Vagina (tissue), 2 donors: ENCODE data around the gene TENM4. TPM values are rescaled to one million over a fixed set of nuclear protein-coding genes. Genes with fewer than 3 reads are reported as not detected.

ENCODE experiments used
- DNase-seq, 2 donors: peaks; one replicate each; pipeline ENCODE4 v3.0.0-alpha.2; 2017; ENCODE audit errors: extremely low spot score in 2 of 2
- H3K27ac ChIP-seq: fragments of 200-600 bp; sonication (generic); one replicate; pipeline ENCODE4 v1.5.1; 2019
- H3K27me3 ChIP-seq: fragments of 200-600 bp; sonication (generic); one replicate; pipeline ENCODE4 v1.5.1; 2019
- H3K36me3 ChIP-seq, 2 donors: fragments of 200-600 bp; sonication (generic); one replicate each; pipeline ENCODE4 v1.5.1; 2017 to 2019
- H3K4me1 ChIP-seq: fragments of 200-600 bp; sonication (generic); one replicate; pipeline ENCODE4 v1.5.1; 2019
- H3K4me3 ChIP-seq, 2 donors: fragments of 200-600 bp; sonication (generic); 1 replicate in 1 of 2; 2 replicates in 1 of 2; pipeline ENCODE4 v1.5.1; 2016 to 2019
- H3K9me3 ChIP-seq: fragments of 200-600 bp; sonication (generic); one replicate; pipeline ENCODE4 v1.5.1; 2019
- CTCF ChIP-seq, 3 experiments: fragments of 450-650 bp in 2 of 3; fragments of 200-600 bp in 1 of 3; sonication (generic) in 1 of 3; IDR thresholded peaks; one replicate each; pipeline ENCODE4 v1.5.1; 2017 to 2019; ENCODE audit warnings: antibody characterized with exemption in 3 of 3, mild to moderate bottlenecking in 2 of 3, moderate library complexity in 2 of 3
- POLR2A ChIP-seq, 2 donors: fragments of 450-650 bp; IDR thresholded peaks; one replicate each; pipeline ENCODE4 v1.6.1; 2017; ENCODE audit warnings: antibody characterized with exemption in 2 of 2, mild to moderate bottlenecking in 2 of 2, moderate library complexity in 2 of 2
- POLR2AphosphoS5 ChIP-seq, 2 donors: sonication (generic); formaldehyde crosslinking; IDR thresholded peaks; one replicate each; pipeline ENCODE4 v1.9.0; 2017; ENCODE audit warnings: antibody characterized with exemption in 2 of 2, mild to moderate bottlenecking in 2 of 2, low read depth in 1 of 2; ENCODE audit not compliant: insufficient read depth in 1 of 2
- intact Hi-C: fragments of 100-400 bp; cut with DNase I; formaldehyde crosslinking; loops from one replicate; pipeline ENCODE4 v1.15.1; 2023
- total RNA-seq: library from RNA; depleted of rRNA; stranded (reverse); fragments of >200 nt; gene quantifications from one replicate; pipeline ENCODE4 v1.2.3, GENCODE V29; 2016

The TENM4 gene
- total RNA-seq, 1 donor from 2014 or later, result 12.5 TPM

DNA sequence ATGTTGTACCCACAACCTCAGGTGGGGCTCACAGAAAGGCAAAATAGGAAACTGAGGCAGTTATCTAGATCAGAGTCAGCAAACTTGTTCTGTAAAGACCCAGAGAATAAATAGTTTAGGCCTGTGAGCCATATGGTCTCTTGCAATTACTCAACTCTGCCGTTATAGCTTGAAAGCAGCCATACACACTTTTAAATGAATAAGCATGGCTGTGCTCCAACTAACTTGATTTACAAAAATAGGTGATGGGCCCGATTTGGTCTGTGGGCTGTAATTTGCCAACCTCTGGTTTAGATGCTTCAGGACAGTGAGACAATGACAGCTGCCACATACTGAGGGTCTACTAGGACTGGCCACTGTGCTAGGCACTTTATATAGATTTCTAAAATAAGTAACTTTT lies 667.3 kb downstream of the TENM4 start:
- Histone ChIP-seq H3K4me1 (no peaks in the 10 kb centered on the region), H3K9me3 (no peaks in the 10 kb centered on the region), H3K27ac (no peak overlapping the region), H3K27me3 (no peaks in the 10 kb centered on the region), H3K36me3 (no peaks in the 10 kb centered on the region), H3K4me3 (no peak overlapping the region)
- intact Hi-C loops, result no loop called here
- no peak for DNase-seq
- TF ChIP-seq CTCF (IDR thresholded peaks at IDR 0.05) (no peak), POLR2A (IDR thresholded peaks at IDR 0.05) (no peak), POLR2AphosphoS5 (IDR thresholded peaks at IDR 0.05; ENCODE audit: insufficient read depth in 1 of 2, low read depth in 1 of 2) (no peak)

GRCh38 chr11:78773077-78773476 lies 667.8 kb downstream of the TENM4 start:
- Histone ChIP-seq H3K27me3 (no peaks in the 10 kb centered on the region), H3K4me3 (no peak overlapping the region), H3K27ac (no peak overlapping the region), H3K36me3 (no peaks in the 10 kb centered on the region), H3K4me1 (no peaks in the 10 kb centered on the region), H3K9me3 (no peaks in the 10 kb centered on the region)
- TF ChIP-seq POLR2A (IDR thresholded peaks at IDR 0.05), result no peak
- TF ChIP-seq POLR2AphosphoS5 (IDR thresholded peaks at IDR 0.05; ENCODE audit: insufficient read depth in 1 of 2, low read depth in 1 of 2), result no peak
- TF ChIP-seq CTCF (IDR thresholded peaks at IDR 0.05), result no peak
- no peak for DNase-seq
- intact Hi-C loops, result no loop called here

GRCh38 chr11:78772186-78772585 lies 668.6 kb downstream of the TENM4 start:
- Histone ChIP-seq H3K27ac (no peak overlapping the region), H3K4me3 (no peak overlapping the region), H3K36me3 (no peaks in the 10 kb centered on the region), H3K9me3 (no peaks in the 10 kb centered on the region), H3K4me1 (no peaks in the 10 kb centered on the region), H3K27me3 (no peaks in the 10 kb centered on the region)
- no peak for DNase-seq
- TF ChIP-seq CTCF (IDR thresholded peaks at IDR 0.05) (no peak), POLR2A (IDR thresholded peaks at IDR 0.05) (no peak)
- intact Hi-C loops, result no loop called here

DNA sequence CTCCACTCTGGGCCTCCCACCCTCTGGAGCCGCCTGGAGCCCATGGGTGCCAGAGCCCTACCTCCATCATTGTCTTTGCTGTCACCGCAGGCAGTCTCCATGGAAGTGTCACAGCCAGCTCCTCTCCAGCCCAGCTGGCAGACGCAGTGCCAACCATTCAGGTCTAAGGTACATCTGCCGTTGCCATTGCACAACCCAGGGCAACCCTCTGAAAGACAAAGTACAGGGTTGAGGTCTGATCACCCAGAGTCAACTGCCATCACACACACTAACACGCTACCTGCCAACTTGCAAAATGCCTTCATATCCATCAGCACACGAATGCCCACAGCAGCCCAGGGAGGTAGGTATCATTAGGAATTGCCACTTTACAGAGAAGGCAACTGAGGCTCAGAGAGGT lies 669.9 kb downstream of the TENM4 start:
- intact Hi-C loops, result no loop called here
- TF ChIP-seq POLR2AphosphoS5 (IDR thresholded peaks at IDR 0.05; ENCODE audit: insufficient read depth in 1 of 2, low read depth in 1 of 2) (no peak), POLR2A (IDR thresholded peaks at IDR 0.05) (no peak), CTCF (IDR thresholded peaks at IDR 0.05) (no peak)
- no peak overlapping the region for H3K4me3 ChIP-seq

DNA sequence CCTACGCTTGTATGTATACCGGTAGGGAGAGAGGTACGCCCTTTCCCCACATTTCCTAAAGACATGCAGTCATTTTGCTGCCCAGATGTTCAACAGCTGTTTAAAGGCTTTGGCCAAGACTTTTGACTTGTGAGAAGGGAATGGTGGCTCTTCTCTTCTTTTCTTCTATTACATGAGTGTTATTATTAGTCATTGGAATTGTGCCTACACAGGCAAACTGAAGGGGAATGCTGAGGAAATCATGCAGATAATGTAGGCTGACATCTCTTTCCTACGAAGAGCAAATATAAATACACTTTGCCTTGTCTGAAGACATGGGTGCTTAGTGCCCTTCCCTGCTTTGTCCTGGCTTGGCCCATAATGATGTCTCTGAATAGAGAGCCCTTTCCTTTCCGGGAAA lies 671.9 kb downstream of the TENM4 start:
- Histone ChIP-seq H3K36me3 (no peaks in the 10 kb centered on the region), H3K27me3 (no peaks in the 10 kb centered on the region), H3K9me3 (no peaks in the 10 kb centered on the region), H3K27ac (no peak overlapping the region), H3K4me3 (no peak overlapping the region), H3K4me1 (no peaks in the 10 kb centered on the region)
- no peak for DNase-seq
- TF ChIP-seq POLR2AphosphoS5 (IDR thresholded peaks at IDR 0.05; ENCODE audit: insufficient read depth in 1 of 2, low read depth in 1 of 2), result no peak
- no peak for TF ChIP-seq POLR2A (IDR thresholded peaks at IDR 0.05)
- no peak for TF ChIP-seq CTCF (IDR thresholded peaks at IDR 0.05)
- intact Hi-C loops, result no loop called here

More for the DNA sequence above, 669.9 kb downstream of the TENM4 start:
- H3K36me3 ChIP-seq, result no peaks in the 10 kb centered on the region
- no peak for DNase-seq
- H3K27me3 ChIP-seq, result no peaks in the 10 kb centered on the region
- H3K27ac ChIP-seq, result no peak overlapping the region
- H3K4me1 ChIP-seq, result no peaks in the 10 kb centered on the region
- H3K9me3 ChIP-seq, result no peaks in the 10 kb centered on the region
